ENCODE data around the gene LIPM.

The LIPM gene

GRCh38 chr10:88840881-88841280, 38.4 kb downstream of the LIPM start:
- Histone ChIP-seq H3K27me3 (replicated peaks; ENCODE audit: control insufficient read depth, insufficient read depth, low read length) (no peaks in the 10 kb centered on the region), H3K36me3 (ENCODE audit: control insufficient read depth, insufficient read depth, low read length) (no peaks in the 10 kb centered on the region), H3K4me3 (replicated peaks; ENCODE audit: low read depth, low read length) (no peak overlapping the region)
- TF ChIP-seq, protein P1, sequence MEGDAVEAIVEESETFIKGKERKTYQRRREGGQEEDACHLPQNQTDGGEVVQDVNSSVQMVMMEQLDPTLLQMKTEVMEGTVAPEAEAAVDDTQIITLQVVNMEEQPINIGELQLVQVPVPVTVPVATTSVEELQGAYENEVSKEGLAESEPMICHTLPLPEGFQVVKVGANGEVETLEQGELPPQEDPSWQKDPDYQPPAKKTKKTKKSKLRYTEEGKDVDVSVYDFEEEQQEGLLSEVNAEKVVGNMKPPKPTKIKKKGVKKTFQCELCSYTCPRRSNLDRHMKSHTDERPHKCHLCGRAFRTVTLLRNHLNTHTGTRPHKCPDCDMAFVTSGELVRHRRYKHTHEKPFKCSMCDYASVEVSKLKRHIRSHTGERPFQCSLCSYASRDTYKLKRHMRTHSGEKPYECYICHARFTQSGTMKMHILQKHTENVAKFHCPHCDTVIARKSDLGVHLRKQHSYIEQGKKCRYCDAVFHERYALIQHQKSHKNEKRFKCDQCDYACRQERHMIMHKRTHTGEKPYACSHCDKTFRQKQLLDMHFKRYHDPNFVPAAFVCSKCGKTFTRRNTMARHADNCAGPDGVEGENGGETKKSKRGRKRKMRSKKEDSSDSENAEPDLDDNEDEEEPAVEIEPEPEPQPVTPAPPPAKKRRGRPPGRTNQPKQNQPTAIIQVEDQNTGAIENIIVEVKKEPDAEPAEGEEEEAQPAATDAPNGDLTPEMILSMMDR (IDR thresholded peaks at IDR 0.05; ENCODE audit: insufficient read depth, low read length, poor library complexity, severe bottlenecking), result no peak
- no peak for DNase-seq (ENCODE audit: extremely low read depth, insufficient read length)

- DNase-seq (ENCODE audit: extremely low read depth, insufficient read length), result no peak
Measured at GRCh38 chr10:88841316-88842111, 39.0 kb downstream of the LIPM start.

GRCh38 chr10:88843171-88843570, 40.6 kb downstream of the LIPM start:
- H3K4me3 ChIP-seq (replicated peaks; ENCODE audit: low read depth, low read length), result no peak overlapping the region
- no peak for DNase-seq (ENCODE audit: extremely low read depth, insufficient read length)
- no peaks in the 10 kb centered on the region for H3K36me3 ChIP-seq (ENCODE audit: control insufficient read depth, insufficient read depth, low read length)
- H3K27me3 ChIP-seq (replicated peaks; ENCODE audit: control insufficient read depth, insufficient read depth, low read length), result no peaks in the 10 kb centered on the region
- TF ChIP-seq, protein P1 (IDR thresholded peaks at IDR 0.05; ENCODE audit: insufficient read depth, low read length, poor library complexity, severe bottlenecking), result no peak

More at GRCh38 chr10:88841316-88842111, 39.0 kb downstream of the LIPM start:
- TF ChIP-seq, protein P1 (IDR thresholded peaks at IDR 0.05; ENCODE audit: insufficient read depth, low read length, poor library complexity, severe bottlenecking), result no peak
- H3K27me3 ChIP-seq (replicated peaks; ENCODE audit: control insufficient read depth, insufficient read depth, low read length), result no peaks in the 10 kb centered on the region
- H3K36me3 ChIP-seq (ENCODE audit: control insufficient read depth, insufficient read depth, low read length), result no peaks in the 10 kb centered on the region
- H3K4me3 ChIP-seq (replicated peaks; ENCODE audit: low read depth, low read length), result no peak overlapping the region

- TF ChIP-seq, protein P1 (IDR thresholded peaks at IDR 0.05; ENCODE audit: insufficient read depth, low read length, poor library complexity, severe bottlenecking), result no peak
- Histone ChIP-seq H3K27me3 (replicated peaks; ENCODE audit: control insufficient read depth, insufficient read depth, low read length) (no peaks in the 10 kb centered on the region), H3K4me3 (replicated peaks; ENCODE audit: low read depth, low read length) (no peak overlapping the region), H3K36me3 (ENCODE audit: control insufficient read depth, insufficient read depth, low read length) (no peaks in the 10 kb centered on the region)
- DNase-seq (ENCODE audit: extremely low read depth, insufficient read length), result no peak
Measured at GRCh38 chr10:88848499-88848898, 46.0 kb downstream of the LIPM start.

GRCh38 chr10:88849234-88849633, 46.7 kb downstream of the LIPM start:
- no peaks in the 10 kb centered on the region for H3K36me3 ChIP-seq (ENCODE audit: control insufficient read depth, insufficient read depth, low read length)
- no peak overlapping the region for H3K4me3 ChIP-seq (replicated peaks; ENCODE audit: low read depth, low read length)
- TF ChIP-seq, protein P1 (IDR thresholded peaks at IDR 0.05; ENCODE audit: insufficient read depth, low read length, poor library complexity, severe bottlenecking), result no peak
- no peaks in the 10 kb centered on the region for H3K27me3 ChIP-seq (replicated peaks; ENCODE audit: control insufficient read depth, insufficient read depth, low read length)
- no peak for DNase-seq (ENCODE audit: extremely low read depth, insufficient read length)

Measured in GM06990 (cell line).